Measurements from ENCODE around the gene CD36.

CD36 gene

GRCh38 chr7:80629023-80629422, 9.4 kb upstream of the CD36 start:
- no peak for DNase-seq

- no peak for DNase-seq
These were observed 7.6 kb upstream of the CD36 start for GRCh38 chr7:80630608-80631405.

- DNase-seq, result no peak
These were observed 7.0 kb upstream of the CD36 start for GRCh38 chr7:80631421-80631820.

DNA sequence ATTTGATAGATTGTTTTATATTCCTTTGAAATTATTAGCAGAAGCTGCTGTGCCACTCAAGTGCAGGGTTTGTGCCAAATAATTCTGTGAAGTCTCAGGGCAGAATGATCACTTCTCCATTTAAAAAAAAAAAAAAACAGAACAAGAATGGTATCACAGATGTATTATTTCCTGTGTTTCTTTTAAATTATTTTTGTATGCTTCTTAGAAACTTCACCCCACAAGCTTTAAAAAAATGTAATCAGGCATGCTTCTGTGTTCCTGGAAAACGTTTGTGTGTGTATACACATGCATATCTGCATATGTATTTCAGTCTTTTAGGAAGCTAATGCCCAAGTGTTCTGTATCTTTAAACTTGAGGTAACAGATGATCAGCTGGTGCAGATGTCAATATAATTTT, 6.3 kb upstream of the CD36 start:
- DNase-seq, result no peak

DNA sequence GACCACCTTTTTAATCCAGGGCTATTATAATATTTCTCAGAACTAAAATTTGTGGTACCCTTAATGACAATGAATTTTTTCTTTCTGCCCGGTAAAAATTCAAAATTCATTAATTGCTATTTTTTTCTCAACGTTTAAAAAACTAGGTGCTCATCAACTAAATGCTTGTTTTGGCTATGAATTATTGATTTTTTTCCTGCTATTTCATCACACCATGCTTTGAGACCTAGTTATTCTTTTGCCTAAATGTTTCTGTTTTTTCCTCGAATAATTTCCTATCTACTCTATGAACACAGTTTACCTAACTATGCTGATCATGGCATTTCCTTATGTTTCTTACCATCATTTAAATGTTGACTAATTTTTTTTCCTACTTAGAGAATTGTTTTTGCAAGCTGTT, 5.6 kb upstream of the CD36 start:
- no peak for DNase-seq

DNA sequence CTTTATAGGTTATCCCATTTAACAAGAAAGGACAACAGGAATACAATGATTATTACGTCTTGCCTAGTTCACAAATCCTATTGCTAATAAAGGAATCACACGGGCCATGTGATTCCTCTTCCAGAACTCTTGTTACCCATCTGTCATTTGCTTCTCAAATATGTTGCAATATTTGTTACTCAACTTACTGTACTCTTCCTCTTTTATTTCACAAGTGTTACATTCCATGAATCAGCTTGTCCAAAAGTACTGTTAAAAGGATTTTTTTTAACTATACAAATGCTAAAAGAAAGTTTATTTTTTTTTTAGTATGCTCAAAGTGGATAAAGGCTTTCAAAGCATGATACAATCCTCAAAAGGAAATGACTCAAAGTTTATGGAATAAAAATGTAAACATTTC, 3.9 kb upstream of the CD36 start:
- no peak for DNase-seq

DNA sequence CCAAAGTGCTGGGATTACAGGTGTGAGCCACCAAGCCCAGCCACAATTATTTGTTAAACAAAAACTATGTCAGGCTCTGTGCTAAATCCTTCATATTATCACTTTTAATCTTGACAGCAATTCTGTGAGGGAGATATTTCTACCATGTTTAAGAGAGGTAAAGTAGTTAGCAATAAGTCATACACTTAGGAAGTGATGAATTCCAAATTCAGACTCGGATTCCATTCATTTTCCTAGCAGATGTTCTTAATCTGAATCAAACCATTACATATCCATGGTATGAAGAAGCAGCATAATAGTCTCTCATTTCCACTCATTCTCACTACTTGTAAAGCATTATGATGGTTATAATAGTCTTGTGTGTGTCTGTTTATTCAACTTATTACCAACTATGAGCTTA, 2.9 kb upstream of the CD36 start:
- no peak for DNase-seq

- no peak for DNase-seq
These were observed 2.4 kb upstream of the CD36 start for GRCh38 chr7:80635998-80636397.

- no peak for DNase-seq
These were observed 1.7 kb upstream of the CD36 start for GRCh38 chr7:80636709-80637108.

DNA sequence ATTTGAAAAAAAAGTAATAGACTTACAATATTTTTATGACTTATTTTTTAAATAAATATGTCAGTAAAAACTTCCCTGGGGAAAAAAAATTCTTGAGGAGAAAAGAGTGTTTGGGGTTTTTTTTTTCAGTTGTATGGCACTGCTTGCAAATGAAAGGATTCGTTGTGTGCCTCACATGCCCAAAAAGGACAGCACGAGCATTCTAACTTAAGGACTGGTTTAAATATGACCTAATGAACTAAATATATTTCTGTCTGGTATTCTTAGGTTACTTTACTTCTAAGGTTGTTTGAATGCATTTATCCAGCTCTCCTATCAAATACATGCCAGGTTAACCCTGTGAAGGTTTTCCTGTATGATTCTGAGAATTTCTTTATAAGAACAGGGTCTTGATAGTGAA, 988 bp upstream of the CD36 start:
- no peak for DNase-seq

GRCh38 chr7:80639011-80639410, 569 bp downstream of the CD36 start:
- no peak for DNase-seq

GRCh38 chr7:80640846-80641245, 2.4 kb downstream of the CD36 start:
- no peak for DNase-seq

- no peak for DNase-seq
These were observed 3.1 kb downstream of the CD36 start for GRCh38 chr7:80641548-80641947.

GRCh38 chr7:80642871-80643270, 4.4 kb downstream of the CD36 start:
- no peak for DNase-seq

DNA sequence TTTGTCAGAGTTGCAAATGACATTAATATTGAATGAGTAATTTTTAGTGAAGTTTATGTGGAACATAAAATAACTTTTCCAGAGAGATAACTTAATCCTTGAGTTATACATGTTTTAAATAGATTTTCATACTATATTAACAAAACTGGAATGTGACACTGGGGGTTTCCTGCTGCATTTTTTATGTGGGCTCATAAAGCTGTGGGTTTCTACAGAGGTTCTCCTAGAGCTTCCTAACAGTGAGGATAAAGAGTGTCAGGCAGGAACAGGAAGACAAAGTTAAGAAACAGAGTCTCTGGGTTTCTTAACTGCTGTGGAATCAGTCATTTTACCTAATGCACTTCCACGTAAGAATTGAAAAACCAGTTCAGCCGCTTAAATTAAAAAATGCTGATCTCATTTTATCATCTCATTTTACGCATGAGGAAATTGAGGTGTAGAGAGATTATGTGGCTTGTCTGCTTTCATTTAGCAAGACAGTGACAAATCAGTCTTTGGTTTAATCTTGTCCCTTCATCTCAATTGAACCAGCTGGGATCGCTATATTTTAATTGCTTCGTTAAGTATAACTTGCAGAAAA, 5.0 kb downstream of the CD36 start:
- DNase-seq, result no peak

DNA sequence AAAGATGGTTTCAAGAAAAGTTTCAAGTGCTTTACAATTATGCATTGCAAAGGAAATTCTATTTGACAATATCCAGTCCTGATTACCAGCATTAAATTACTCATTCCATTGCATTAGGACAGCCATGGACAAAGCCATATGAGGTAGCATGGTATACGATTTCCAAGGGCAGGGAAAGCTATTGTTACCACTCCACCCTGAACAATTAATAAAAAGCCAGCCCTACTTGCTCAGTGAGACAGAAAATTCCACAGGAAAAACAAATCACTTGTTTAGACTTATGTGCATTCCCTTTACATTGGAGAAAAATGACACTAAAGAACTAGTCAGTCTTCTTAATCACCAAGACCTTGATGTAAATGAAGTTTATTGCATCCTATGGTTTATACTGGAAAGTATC, 5.6 kb downstream of the CD36 start:
- no peak for DNase-seq

GRCh38 chr7:80646083-80646865, 7.8 kb downstream of the CD36 start:
- DNase-seq, result no peak

GRCh38 chr7:80647436-80647835, 9.0 kb downstream of the CD36 start:
- DNase-seq, result no peak

- DNase-seq, result no peak
These were observed 9.7 kb downstream of the CD36 start for GRCh38 chr7:80648031-80648600.

GRCh38 chr7:80649011-80649410, 10.6 kb downstream of the CD36 start:
- DNase-seq, result no peak

DNA sequence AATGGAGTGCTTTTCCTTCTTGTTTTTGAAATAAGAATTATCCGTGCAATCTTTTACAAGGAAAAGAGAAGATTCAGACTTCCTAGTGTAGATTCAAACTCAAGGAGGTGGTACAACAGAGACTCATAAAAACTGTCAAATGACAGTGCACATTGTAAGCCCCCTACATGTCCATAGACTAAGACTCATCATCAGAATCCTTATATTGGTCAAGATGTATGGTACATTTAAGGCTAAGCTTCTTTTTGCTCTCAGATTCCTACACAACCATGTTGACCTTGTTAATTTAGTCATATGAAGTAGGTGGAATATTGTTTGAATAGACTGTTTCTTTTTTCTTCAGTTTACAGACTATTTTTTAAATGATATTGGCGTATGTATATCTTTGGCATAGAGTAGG, 11.6 kb downstream of the CD36 start:
- no peak for DNase-seq

DNA sequence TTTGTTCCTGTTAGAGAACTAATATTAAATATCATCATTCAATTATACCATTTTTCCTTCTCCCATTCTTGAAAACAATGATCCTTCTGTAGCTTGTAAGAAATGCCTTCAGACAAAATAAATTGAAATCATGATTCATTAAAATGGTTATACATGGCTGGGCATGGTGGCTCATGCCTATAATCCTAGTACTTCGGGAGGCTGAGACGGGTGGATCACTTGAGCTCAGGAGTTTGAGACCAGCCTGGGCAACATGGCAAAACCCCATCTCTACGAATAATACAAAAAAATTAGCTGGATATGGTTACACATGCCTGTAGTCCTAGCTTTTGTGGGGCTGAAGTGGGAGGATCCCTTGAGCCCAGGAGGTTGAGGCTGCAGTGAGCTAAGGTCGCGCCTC, 13.0 kb downstream of the CD36 start:
- DNase-seq, result no peak

DNA sequence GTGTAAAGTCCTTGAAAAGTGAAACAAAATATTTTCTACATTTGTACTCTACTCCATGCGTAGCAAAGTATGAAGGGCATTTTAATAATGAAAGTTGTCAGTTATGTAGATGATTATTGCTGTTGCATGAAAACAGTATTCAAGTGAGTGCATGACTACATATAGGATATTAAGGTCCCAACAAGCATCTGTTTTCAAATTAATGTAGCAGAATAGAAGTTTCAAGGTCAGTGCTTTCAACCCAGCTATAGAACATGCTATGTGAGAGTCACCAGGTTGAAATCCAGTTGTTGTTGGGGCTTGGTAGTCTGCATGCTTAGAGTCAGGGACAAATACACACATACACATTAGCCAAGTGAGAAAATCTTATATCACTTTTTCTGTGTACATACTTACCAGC, 14.8 kb downstream of the CD36 start:
- DNase-seq, result no peak

DNA sequence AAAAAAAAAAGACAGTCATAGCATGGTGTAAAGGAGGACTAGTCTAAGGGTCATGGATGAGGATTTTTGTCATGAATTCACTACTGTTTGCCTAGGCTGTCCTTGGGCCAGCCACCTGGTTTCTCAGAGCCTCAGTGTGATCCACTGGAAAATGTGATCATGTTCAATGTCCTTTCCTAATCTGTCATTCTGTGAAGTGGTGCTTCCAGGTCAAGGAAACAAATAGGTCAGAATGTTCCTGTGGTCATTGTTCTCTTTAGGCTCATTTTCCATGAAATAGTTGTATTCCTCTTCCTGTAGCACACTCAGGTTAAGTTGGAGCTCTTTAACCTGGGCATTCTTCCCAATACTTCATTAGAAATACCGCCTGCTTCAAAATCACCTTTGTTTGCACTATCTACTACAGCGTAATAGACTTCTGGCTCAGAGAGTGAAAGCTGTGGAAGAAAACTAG, 16.5 kb downstream of the CD36 start:
- DNase-seq, result no peak
